Measurements from ENCODE around the gene BRD3. TPM values are rescaled to one million over a fixed set of nuclear protein-coding genes. Genes with fewer than 3 reads are reported as not detected.

Gene BRD3
- total RNA-seq, 1 experiment from 2014 or later: 63.1 TPM

DNA sequence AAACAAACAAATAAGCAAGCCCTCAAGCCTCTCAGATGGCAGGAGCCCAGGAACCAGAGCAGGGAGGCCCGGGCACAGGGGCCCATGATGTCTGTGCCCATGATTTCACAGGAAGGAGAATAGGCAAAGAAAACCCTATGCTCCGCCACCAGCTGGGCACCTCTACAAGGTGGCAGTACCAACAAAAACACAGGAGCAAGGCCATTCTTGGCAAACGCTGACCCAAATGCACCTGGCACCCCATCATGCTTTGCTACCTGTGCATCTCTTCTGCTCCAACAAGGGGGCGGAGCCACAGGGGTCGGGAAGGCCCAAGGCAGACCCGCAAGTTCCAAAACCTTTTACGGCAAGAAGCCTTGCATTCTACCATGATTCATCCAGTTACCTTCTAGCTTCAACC, 3.1 kb downstream of the BRD3 start:
- H3K36me3 Mint-ChIP-seq (ENCODE audit: insufficient read depth in 1 of 3, low read depth in 3 of 3): peaks cover 0 to 11% (median 3%) of the 10 kb centered on the region in 3 experiments; a peak in 4 of 7 replicates
- no peak overlapping the region for H3K27ac ChIP-seq (ENCODE audit: insufficient read length, low read depth, low read length)
- peaks cover 57% of the 10 kb centered on the region; the same call in 1 of the 2 replicates for H3K79me2 ChIP-seq (ENCODE audit: insufficient read depth, low read length)
- DNase-seq: peak; percentile 36
- H2AFZ ChIP-seq (ENCODE audit: low read length): no peak overlapping the region
- no CpG with 5 or more reads among the region's 7 CpGs for WGBS (ENCODE audit: extremely low coverage, insufficient read length, low lambda C conversion rate)
- no peak overlapping the region for H3K4me2 ChIP-seq (ENCODE audit: insufficient read depth, insufficient read length, low read length)
- H4K91ac ChIP-seq (ENCODE audit: insufficient read length, low read depth, low read length): no peak overlapping the region
- H3K27ac Mint-ChIP-seq: peak overlapping the region in 1 of 3 experiments; percentile 65; a peak in 2 of 7 replicates
- peaks cover 3% of the 10 kb centered on the region for H4K20me1 ChIP-seq (ENCODE audit: control insufficient read depth, insufficient read depth, insufficient read length)
- H3K9me3 ChIP-seq (ENCODE audit: control insufficient read depth, low read depth, low read length): no peaks in the 10 kb centered on the region
- no peak overlapping the region for H3K14ac ChIP-seq (ENCODE audit: insufficient read depth, low read length)
- no peak overlapping the region for H2BK15ac ChIP-seq (ENCODE audit: low read depth, low read length)
- H3K4me1 ChIP-seq (ENCODE audit: insufficient read depth, low read length): no peaks in the 10 kb centered on the region
- peaks cover 6% of the 10 kb centered on the region for H3K79me1 ChIP-seq (ENCODE audit: insufficient read depth, low read depth, low read length, poor library complexity, severe bottlenecking)
- no peaks in the 10 kb centered on the region; the same call in 1 of the 2 replicates for H3K27me3 ChIP-seq (ENCODE audit: insufficient read depth, low read length)
- peaks cover 28 to 41% of the 10 kb centered on the region in 2 experiments for H3K4me1 Mint-ChIP-seq
- no peak overlapping the region for H4K8ac ChIP-seq (replicated peaks; ENCODE audit: insufficient read length, low read depth, low read length)
- H2BK20ac ChIP-seq (ENCODE audit: low read depth, low read length, poor library complexity, severe bottlenecking): no peak overlapping the region
- TF ChIP-seq, protein P1, sequence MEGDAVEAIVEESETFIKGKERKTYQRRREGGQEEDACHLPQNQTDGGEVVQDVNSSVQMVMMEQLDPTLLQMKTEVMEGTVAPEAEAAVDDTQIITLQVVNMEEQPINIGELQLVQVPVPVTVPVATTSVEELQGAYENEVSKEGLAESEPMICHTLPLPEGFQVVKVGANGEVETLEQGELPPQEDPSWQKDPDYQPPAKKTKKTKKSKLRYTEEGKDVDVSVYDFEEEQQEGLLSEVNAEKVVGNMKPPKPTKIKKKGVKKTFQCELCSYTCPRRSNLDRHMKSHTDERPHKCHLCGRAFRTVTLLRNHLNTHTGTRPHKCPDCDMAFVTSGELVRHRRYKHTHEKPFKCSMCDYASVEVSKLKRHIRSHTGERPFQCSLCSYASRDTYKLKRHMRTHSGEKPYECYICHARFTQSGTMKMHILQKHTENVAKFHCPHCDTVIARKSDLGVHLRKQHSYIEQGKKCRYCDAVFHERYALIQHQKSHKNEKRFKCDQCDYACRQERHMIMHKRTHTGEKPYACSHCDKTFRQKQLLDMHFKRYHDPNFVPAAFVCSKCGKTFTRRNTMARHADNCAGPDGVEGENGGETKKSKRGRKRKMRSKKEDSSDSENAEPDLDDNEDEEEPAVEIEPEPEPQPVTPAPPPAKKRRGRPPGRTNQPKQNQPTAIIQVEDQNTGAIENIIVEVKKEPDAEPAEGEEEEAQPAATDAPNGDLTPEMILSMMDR (conservative IDR thresholded peaks at IDR 0.05): no peak
- H2BK120ac ChIP-seq (ENCODE audit: low read depth, low read length, poor library complexity, severe bottlenecking): no peak overlapping the region
- peak overlapping the region in 1 of 2 experiments; percentile 92; a peak in 2 of 5 replicates for H3K4me3 Mint-ChIP-seq
- no peak overlapping the region for H3K9ac ChIP-seq (ENCODE audit: extremely low read depth, insufficient read length, low read length)
- no peak overlapping the region for H4K5ac ChIP-seq (ENCODE audit: insufficient read length, low read depth, low read length)
- no peak overlapping the region for H2AK5ac ChIP-seq (ENCODE audit: insufficient read length, low read length)
- H3K27me3 Mint-ChIP-seq (ENCODE audit: low read depth): peaks cover 11% of the 10 kb centered on the region
- no peak overlapping the region for H3K4ac ChIP-seq (ENCODE audit: low read depth, low read length)
- no peak overlapping the region for H3T11ph ChIP-seq (ENCODE audit: low read length)
- H2BK5ac ChIP-seq (ENCODE audit: insufficient read length, low read length): no peak overlapping the region
- no peak overlapping the region for H2BK12ac ChIP-seq (ENCODE audit: insufficient read length, low read depth, low read length)
- H3K18ac ChIP-seq (ENCODE audit: insufficient read length, low read depth, low read length): no peak overlapping the region
- H3K9me3 Mint-ChIP-seq: no peaks in the 10 kb centered on the region
- H3K23me2 ChIP-seq (ENCODE audit: insufficient read length, low read depth, low read length, poor library complexity, severe bottlenecking): peaks cover 13% of the 10 kb centered on the region
- H3K23ac ChIP-seq (ENCODE audit: insufficient read length, low read depth, low read length): no peak overlapping the region
- H3K56ac ChIP-seq (ENCODE audit: insufficient read length, low read depth, low read length): no peak overlapping the region

All from H9 (cell line).